NCI-H2107 (cell line): ENCODE results near the gene MN1.

Experiments
- DNase-seq: peaks from one replicate; lab custom pipeline; 2025; lab: John Stamatoyannopoulos, UW

The MN1 gene

GRCh38 chr22:27801616-27802345 lies at the start of gene MN1:
Gene MN1 (minus strand): TSS chr22:27801756. CDS start chr22:27800543, 1,213 bp downstream.
- DNase-seq, result no peak

GRCh38 chr22:27850000-27850521 lies 48.5 kb upstream of the MN1 start:
- no peak for DNase-seq

GRCh38 chr22:27848005-27848404 lies 46.4 kb upstream of the MN1 start:
- DNase-seq, result no peak

GRCh38 chr22:27846910-27847309 lies 45.4 kb upstream of the MN1 start:
- peak; percentile 5 for DNase-seq

DNA sequence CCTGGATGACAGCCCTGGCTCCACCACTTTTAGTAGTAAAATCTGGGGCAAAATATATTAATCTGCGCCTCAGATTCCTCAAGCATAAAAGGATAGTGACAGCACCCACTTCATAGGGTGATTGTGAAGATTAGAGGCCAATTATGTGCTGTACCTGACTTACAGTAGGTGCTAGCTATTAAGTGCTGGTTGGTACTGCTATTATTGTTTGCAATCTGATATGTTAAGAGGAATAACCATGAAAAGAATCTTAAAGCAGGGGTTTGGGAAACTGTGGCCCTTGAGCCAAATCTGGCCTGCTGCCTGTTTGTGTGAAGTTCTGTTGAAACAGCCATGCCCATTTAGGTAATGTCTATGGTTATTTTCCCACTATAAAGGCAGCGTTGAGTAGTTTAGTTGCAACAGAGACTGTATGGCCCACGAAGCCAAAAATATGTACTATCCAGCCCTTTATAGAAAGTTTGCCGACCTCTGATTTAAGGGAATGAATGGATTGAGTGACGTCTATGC lies 44.7 kb upstream of the MN1 start:
- no peak for DNase-seq

DNA sequence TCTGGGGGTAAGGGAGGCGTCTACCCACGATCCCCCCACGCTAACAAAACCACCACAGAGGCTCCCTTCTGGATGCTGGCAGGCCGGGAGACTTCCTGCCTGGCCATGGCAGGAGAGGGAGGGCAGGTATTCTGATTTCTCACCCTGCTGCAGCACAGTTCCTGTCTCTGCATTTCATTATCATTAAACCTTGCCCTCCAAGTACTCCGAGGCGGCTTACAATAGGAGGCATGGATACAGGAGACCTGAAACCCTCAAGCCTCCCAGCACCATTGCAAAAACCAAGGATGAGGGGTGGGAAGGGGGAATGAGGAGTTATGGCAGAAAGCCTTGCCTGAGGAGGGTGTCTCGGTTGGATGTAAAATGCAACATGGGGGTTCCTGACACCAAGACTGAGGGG lies 44.1 kb upstream of the MN1 start:
- DNase-seq, result no peak

DNA sequence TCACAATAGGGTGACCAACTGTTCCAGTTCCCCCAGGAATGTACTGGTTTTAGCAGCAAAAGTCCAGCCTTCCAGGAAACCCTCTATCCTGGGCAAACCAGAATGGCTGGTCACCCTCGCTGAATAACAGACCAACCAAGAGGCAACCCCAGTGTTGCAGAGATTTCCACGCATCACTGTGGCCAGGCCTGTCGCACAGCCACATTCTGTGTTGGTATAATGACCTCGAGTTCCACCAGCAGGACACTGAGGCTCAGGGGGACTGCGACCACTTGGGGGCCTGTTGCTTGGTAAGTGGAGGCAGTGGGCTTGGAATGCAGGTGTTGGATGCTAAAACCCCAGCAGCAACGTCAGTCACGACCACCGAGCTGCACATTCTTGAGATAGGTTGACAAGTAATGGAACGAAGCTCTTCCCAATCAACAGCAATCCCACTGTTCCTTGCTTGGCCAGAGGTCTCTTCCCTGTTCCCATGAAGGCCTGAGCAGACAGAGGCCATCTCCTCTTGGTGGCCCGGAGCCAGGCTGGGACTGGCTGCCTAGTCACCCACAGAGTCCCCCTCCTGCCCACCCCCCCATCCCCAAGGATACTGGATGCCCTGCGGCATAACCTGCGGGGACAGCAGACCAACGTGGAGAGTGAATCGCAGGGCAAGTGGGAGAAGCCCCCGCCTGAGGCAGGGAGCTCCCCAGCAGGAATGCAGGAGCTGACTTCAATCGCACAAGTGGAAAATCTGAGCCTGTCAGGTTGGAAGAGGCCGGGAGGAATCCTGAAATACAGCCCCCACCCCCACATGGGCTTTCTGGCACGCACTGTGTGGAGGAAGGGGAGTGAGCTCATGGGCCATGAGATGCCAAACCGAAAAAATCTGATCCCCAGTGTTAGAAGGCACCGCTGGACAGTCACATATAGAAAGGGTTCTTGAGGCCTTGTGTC lies 43.4 kb upstream of the MN1 start:
- DNase-seq, result no peak

- DNase-seq, result no peak
Observed at GRCh38 chr22:27844256-27844655, 42.7 kb upstream of the MN1 start.

- DNase-seq, result no peak
Observed at GRCh38 chr22:27843441-27843840, 41.9 kb upstream of the MN1 start.

GRCh38 chr22:27842669-27843431 lies 41.3 kb upstream of the MN1 start:
- DNase-seq, result no peak

GRCh38 chr22:27842201-27842600 lies 40.6 kb upstream of the MN1 start:
- no peak for DNase-seq

DNA sequence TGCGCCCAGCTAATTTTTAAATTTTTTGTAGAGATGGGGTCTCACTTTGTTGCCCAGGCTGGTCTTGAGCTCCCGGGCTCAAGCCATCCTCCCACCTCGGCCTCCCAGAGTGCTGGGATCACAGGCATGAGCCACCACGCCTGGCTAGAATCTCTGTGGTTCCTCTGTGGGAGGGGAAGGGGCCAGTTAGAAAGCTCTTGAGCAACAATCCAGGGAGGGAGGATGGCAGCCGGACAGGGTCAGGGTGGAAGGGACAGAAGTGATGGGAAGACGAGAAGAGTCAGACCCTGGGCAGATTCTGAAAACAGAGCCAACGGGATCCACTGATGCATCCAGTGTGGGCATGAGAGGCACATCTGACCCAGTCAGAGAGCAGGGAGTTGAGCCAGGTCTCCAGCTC lies 38.9 kb upstream of the MN1 start:
- no peak for DNase-seq

DNA sequence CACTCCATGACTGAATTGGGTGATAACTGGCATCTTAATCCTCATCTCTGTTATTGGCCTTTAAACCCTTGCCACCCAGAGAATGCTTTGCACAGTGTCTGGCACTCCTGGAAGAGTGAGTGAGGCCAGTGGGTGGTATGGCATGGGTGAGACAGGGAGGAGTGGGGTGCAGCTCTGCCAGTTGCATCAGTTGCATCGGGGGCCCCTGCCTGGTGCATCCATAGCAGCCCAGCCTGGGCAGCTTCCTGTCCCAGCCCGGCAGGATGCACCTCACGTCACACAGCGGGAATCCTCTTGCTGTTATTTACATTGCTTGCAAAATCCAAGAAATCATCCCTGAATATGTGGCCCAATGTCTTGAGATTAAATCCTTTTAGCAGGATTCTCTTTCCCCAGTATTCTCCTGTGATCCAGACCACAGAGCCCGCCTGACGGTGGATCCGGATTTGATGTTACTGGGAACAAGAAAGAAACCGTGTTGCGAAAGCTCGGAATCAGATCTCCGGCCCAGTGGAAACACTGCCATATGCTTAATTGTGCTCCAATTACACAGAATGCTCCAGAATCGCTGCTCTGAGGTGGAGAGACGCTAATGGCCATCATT lies 37.6 kb upstream of the MN1 start:
- no peak for DNase-seq

- DNase-seq, result no peak
Observed at GRCh38 chr22:27836181-27836580, 34.6 kb upstream of the MN1 start.

GRCh38 chr22:27835446-27835845 lies 33.9 kb upstream of the MN1 start:
- DNase-seq, result no peak

- DNase-seq, result no peak
Observed at GRCh38 chr22:27834364-27835185, 33.0 kb upstream of the MN1 start.

DNA sequence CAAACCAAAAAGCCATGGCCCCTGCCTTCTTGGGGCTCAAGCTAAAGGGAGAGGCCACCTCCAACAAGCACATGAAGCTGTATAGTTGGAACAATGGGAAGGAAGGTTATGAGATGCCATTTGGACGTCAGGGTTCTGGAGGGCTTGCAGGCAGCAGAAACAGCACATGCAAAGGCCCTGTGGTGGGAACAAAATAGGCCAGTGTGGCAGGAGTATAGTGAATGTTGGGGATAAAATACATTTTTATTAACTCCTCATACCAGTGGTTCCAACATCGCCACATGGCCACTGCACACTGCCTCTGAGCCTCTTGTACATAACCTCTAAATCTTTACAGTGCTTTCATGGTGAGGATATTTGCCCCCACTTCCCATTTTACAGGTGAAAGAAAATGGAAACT lies 32.2 kb upstream of the MN1 start:
- no peak for DNase-seq

GRCh38 chr22:27832606-27833005 lies 31.1 kb upstream of the MN1 start:
- DNase-seq, result no peak

- no peak for DNase-seq
Observed at GRCh38 chr22:27829620-27830019, 28.1 kb upstream of the MN1 start.
